Skeletal muscle satellite cell (primary cell): ENCODE data around the gene B2M. TPM values are rescaled to one million over a fixed set of nuclear protein-coding genes. Genes with fewer than 3 reads are reported as not detected.
A peak's percentile ranks its signal among the peaks of the same experiment; 100 is the strongest.

ENCODE experiments used
- H3K27me3 ChIP-seq: 2 replicates; pipeline ENCODE4 v1.7.0; 2013; ENCODE audit warnings: low read length; ENCODE audit not compliant: control insufficient read depth, insufficient read depth
- H3K36me3 ChIP-seq: 2 replicates; pipeline ENCODE4 v1.7.0; 2013; ENCODE audit warnings: mild to moderate bottlenecking, control low read depth, low read length; ENCODE audit not compliant: insufficient read depth
- H3K4me1 ChIP-seq: 2 replicates; pipeline ENCODE4 v1.7.0; 2013; ENCODE audit warnings: low read length; ENCODE audit not compliant: control insufficient read depth, insufficient read depth
- H3K4me2 ChIP-seq: 2 replicates; pipeline ENCODE4 v1.7.0; 2013; ENCODE audit warnings: mild to moderate bottlenecking, low read length
- H3K4me3 ChIP-seq: 2 replicates; pipeline ENCODE4 v1.7.0; 2013; ENCODE audit warnings: low read length
- H3K9ac ChIP-seq: 2 replicates; pipeline ENCODE4 v1.7.0; 2013; ENCODE audit warnings: mild to moderate bottlenecking, low read depth, low read length, moderate library complexity
- H3K9me3 ChIP-seq: replicated peaks from 2 replicates; pipeline ENCODE4 v1.7.0; 2013; ENCODE audit warnings: mild to moderate bottlenecking, control low read depth, low read length
- total RNA-seq: library from RNA; depleted of rRNA; stranded (reverse); fragments of >200 nt; gene quantifications from 2 replicates; pipeline ENCODE4 v1.2.3, GENCODE V29; 2012; rRNA removed

The B2M gene
- 1,199 and 2,179 TPM in 2 replicates for total RNA-seq

- peak within 1 kb of the TSS; percentile 97 for H3K9ac ChIP-seq
- H3K9me3 ChIP-seq: no peaks in the 10 kb centered on the region
- H3K27me3 ChIP-seq: no peaks in the 10 kb centered on the region
- peak within 1 kb of the TSS; percentile 92 for H3K4me3 ChIP-seq
- peak within 1 kb of the TSS; percentile 79 for H3K4me2 ChIP-seq
- peaks cover 6% of the 10 kb centered on the region for H3K4me1 ChIP-seq
- H3K36me3 ChIP-seq: peaks cover 12% of the 10 kb centered on the region
These were observed at the start of gene B2M, which contains the start of gene PATL2 for GRCh38 chr15:44711096-44711742. Gene B2M, plus strand, starts transcription at chr15:44711517. Its CDS starts 30 bp downstream, at chr15:44711547. Gene PATL2, minus strand, starts transcription at chr15:44711323. Its CDS starts 34,833 bp downstream, at chr15:44676490.

DNA sequence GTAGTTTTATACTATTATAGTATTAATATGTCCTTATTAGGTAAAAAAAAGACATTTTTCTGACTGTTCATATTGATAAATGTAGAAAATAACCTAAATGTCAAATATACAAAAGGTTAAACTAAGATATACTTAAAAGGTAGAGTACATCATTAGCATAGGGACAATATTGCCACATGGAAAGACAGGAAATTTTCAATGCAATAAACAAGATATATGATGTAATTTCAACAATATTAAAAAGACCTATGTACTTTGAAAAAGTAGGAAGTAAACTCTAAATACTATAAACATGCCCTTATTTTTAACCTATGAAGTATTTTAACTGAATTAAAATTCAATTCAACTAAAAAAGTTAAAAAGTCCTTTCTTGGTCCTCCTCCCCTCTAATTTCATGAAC, 49.7 kb upstream of the B2M start:
- no peaks in the 10 kb centered on the region for H3K27me3 ChIP-seq
- peaks cover 20% of the 10 kb centered on the region for H3K36me3 ChIP-seq
- H3K4me2 ChIP-seq: peak overlapping the region; percentile 100
- H3K9me3 ChIP-seq: no peaks in the 10 kb centered on the region
- H3K4me1 ChIP-seq: peaks cover 12% of the 10 kb centered on the region
- H3K4me3 ChIP-seq: no peak overlapping the region
- H3K9ac ChIP-seq: no peak overlapping the region

DNA sequence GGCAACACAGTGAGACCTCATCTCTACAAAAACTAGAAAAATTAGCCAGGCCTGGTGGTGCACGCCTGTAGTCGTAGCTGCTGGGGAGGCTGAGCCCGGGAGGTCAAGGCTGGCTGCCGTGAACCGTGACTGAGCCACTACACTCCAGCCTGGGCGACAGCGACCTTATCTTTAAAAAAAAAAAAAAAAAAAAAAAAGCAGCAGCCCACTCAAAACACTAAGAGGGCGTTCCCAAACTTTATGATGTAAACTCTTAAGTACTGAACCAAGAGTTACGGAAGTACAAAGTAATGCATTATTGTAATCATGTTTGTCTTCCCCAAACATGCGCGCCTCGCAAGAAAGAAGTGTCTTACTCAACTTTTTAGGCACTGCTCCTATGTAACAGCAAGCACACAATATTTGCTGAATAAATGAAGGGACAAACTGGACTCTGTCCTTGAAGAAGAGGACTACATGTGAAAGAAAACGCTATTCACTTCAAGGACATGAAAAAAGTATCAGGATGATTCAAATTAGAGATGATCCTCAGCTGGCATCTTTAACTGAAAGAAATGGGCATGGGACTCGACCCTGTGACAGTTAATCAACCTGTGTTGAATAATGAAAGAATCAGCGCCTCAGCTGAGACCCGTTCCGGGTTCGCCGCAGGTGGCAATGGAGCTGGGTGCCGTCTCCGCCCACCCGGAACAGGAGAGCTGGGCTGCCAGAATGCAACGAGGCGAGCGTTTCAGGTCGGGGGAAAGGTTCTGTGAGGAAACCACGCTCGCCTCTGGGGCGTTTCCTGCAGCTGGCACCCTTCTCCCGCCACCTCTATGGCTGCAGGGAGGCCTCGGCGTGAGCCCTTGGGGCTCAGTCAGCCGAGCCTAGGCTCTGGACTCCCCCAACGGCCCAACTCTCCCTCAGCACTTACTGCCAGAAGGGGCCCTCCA, 48.6 kb upstream of the B2M start:
- Histone ChIP-seq H3K4me2 (peak overlapping the region; percentile 100), H3K36me3 (peaks cover 9% of the 10 kb centered on the region), H3K9me3 (no peaks in the 10 kb centered on the region), H3K4me1 (peaks cover 12% of the 10 kb centered on the region), H3K9ac (peak overlapping the region; percentile 96), H3K4me3 (peak overlapping the region; percentile 88), H3K27me3 (no peaks in the 10 kb centered on the region)

DNA sequence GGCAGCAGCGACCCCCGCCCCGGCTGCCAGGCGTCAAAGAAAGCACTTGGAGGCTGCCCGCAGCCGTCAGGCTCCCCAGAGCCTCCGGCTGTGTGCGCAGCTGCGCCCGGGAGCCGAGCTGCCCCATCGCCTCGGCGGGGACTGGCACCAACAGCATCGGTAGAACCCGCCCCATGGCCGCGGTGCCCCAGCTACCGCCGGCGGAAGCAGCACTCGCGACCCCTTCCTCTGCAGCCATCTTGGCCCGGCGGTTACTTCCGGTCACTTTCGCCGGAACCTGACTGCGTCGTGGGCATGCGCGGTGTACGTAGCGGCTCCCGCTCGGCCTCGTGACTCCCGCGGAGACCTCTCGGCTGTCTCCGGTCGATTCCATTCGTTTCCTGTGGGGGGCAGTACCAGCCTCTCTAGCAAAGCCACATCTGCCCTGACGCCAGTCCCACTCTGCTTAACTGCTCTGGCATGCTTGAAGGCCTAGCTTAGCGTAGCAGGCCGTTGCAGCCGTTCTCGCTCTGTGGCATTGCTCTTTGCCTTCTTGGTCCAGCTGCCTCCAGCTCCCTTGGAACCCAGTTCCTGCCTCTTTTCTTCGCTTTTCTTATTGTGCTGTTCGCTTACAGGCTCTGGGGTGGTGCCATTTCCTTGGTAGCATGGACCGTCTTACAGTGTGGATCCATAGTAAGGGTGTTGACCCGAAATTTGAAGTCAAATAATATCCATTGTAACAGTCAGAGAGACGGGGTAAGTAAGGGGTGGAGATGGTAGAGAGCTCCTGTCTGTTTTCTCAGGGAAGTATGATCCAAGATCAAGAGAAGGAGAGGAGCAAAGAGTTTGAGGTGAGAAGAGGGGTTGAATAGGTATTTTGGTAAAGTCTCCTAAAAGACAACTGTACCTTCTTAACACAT, 47.7 kb upstream of the B2M start, which contains the start of gene SPG11:
Gene SPG11, minus strand, starts transcription at position 253 of the 899 bp plus-strand sequence. Its CDS starts 15 bp downstream, at position 238.
- no peaks in the 10 kb centered on the region for H3K9me3 ChIP-seq
- peaks cover 9% of the 10 kb centered on the region for H3K36me3 ChIP-seq
- peak within 1 kb of the TSS; percentile 100 for H3K4me2 ChIP-seq
- peaks cover 12% of the 10 kb centered on the region for H3K4me1 ChIP-seq
- H3K4me3 ChIP-seq: peak within 1 kb of the TSS; percentile 88
- peaks cover 2% of the 10 kb centered on the region for H3K27me3 ChIP-seq
- H3K9ac ChIP-seq: peak within 1 kb of the TSS; percentile 96

DNA sequence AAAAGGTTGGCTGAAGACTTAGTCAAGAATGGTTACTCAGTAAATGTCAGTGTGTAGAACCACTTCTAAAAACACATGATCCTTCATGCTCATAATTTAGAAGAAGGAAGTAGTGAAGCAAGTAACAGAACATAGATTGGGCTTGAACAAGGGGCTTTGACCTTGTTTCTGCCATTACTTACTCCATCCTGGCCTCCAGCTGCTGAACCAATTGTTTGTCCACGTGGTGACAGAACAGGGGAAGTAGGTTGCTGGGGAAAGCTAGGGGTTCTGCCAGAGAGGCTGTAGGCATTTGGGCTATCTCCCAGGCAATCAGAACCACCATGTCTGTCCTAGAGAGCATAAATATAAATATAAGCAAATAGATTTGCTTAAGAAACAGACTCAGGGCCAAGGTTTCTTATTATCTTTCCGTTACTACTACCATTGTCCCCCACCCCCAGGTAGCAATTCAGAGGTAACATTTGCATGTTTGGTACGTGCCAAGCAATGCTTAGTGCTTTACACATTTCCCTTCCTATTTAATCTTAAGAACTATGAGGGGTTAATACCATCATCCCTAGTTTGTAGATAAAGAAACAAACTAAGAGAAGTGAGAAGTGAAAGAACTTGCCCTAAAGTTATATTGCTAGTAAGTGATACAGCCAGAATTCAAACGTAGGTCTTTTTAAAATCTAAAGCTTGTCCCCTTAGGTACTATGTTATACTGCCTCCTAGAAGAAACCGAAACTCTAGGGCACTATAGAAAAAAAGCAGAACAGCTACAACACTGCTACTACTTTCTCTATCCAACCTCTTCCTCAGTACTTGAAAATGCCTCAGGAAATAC, 44.9 kb upstream of the B2M start:
- Histone ChIP-seq H3K27me3 (peaks cover 14% of the 10 kb centered on the region), H3K4me1 (peaks cover 12% of the 10 kb centered on the region), H3K36me3 (no peaks in the 10 kb centered on the region), H3K9ac (no peak overlapping the region), H3K4me3 (no peak overlapping the region), H3K9me3 (no peaks in the 10 kb centered on the region), H3K4me2 (no peak overlapping the region)

- Histone ChIP-seq H3K27me3 (peaks cover 14% of the 10 kb centered on the region), H3K4me2 (no peak overlapping the region), H3K36me3 (no peaks in the 10 kb centered on the region), H3K4me1 (peaks cover 8% of the 10 kb centered on the region), H3K9ac (no peak overlapping the region), H3K9me3 (no peaks in the 10 kb centered on the region), H3K4me3 (no peak overlapping the region)
These were observed 44.3 kb upstream of the B2M start for GRCh38 chr15:44667039-44667360.

DNA sequence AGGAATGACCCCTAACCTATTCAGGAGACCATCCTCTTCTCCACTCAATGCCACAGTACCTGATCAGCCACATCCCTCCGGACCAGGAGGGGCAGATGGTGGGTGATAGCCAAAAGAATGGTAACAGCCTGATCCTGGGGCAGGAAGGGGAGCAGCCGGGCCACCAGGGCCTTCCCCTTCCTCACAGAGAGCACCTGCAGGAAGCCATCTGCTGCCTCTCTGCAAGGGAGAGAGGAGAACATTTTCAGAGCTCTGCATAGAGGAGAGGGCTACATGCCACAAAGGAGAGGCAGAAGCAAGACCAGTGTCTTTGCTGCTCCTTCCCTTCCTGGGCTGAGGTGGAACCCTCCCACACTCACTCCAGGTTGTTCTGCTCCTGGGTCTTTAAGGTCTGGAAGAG, 42.4 kb upstream of the B2M start:
- H3K9me3 ChIP-seq: no peaks in the 10 kb centered on the region
- H3K36me3 ChIP-seq: no peaks in the 10 kb centered on the region
- peaks cover 29% of the 10 kb centered on the region for H3K27me3 ChIP-seq
- no peak overlapping the region for H3K9ac ChIP-seq
- no peak overlapping the region for H3K4me3 ChIP-seq
- no peak overlapping the region for H3K4me2 ChIP-seq
- H3K4me1 ChIP-seq: peaks cover under 1% of the 10 kb centered on the region

DNA sequence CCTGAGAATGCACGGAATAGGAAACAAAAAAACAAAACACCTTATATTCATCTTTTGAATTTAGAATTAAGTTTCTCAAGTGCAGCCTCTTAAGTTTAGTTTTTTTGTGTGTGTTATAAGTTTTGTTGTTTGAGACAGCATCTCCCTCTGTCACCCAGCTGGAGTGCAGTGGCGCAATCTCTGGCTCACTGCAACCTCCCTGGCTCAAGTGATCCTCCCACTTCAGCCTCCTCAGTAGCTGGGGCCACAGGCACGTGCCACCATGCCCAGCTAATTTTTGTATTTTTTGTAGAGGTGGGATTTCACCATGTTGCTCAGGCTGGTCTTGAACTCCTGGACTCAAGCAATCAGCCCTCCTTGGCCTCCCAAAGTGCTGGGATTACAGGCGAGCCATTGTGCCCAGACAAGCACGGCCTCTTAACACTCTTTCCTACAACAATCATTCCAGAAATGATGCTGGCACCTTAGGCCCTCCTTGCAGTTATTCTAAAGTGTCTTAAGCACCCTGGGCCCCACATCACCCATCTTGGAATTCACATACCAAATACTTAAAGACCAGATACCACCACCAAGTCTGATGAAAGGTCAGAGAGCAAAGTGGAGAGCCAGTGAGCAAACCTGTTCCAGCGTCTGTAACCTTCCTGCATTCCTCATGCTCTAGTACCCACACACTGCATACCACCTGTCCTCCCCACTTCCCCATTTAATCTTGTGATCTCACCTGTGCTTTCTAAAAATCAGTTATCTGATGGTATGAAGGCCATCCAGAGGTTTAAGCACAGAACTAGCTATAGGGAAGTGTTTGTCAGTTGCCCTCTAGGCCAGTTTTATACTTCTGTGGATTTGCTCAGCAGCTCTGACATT, 41.0 kb upstream of the B2M start:
- Histone ChIP-seq H3K9ac (no peak overlapping the region), H3K36me3 (no peaks in the 10 kb centered on the region), H3K27me3 (peaks cover 37% of the 10 kb centered on the region), H3K4me3 (no peak overlapping the region), H3K9me3 (no peaks in the 10 kb centered on the region), H3K4me1 (no peaks in the 10 kb centered on the region), H3K4me2 (no peak overlapping the region)

DNA sequence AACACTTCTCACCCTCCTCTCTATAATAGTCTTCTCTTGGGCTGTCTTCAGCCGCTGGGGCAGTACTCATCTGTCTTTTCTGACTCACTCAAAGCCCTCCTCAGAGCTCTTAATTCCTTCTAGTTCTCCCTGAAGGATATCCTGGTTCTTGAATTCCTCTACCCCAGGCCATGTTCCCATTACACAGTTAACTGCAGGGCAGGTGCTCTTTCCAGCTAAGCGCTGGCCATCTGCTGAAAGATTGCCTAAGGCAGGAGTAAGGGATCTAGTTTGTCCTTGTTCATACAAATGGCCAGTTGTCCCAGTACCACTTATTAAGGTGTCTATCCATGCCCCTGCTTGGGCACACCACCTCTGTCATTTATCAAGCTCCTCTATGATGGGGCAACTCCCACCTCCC, 37.7 kb upstream of the B2M start:
- Histone ChIP-seq H3K4me2 (no peak overlapping the region), H3K9me3 (no peaks in the 10 kb centered on the region), H3K9ac (no peak overlapping the region), H3K4me1 (no peaks in the 10 kb centered on the region), H3K4me3 (no peak overlapping the region), H3K36me3 (no peaks in the 10 kb centered on the region), H3K27me3 (peaks cover 63% of the 10 kb centered on the region)

- H3K4me3 ChIP-seq: no peak overlapping the region
- peaks cover 63% of the 10 kb centered on the region for H3K27me3 ChIP-seq
- H3K36me3 ChIP-seq: no peaks in the 10 kb centered on the region
- H3K9ac ChIP-seq: no peak overlapping the region
- no peak overlapping the region for H3K4me2 ChIP-seq
- H3K9me3 ChIP-seq: no peaks in the 10 kb centered on the region
- no peaks in the 10 kb centered on the region for H3K4me1 ChIP-seq
These were observed 35.4 kb upstream of the B2M start for GRCh38 chr15:44675911-44676310.
